ENCODE results near the gene GPATCH2.

DNA sequence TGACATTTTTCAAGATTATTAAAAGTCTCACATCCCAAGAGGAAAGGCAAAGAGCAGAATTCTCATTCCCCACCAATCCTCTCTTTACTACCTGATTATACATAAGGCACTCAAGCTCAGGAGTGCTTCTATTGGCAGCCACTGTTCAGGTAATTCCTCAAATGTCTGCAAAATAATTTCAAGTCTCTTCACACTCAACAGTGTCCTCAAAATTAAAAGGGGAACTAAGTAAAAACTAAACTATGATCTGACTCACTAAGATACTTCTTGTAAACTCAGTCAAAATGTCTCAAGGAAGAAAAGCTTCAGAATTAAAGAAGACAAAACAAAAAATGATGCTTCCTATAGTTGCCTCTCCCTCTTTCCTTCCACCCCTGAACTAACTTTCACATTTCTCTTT, 135.6 kb downstream of the GPATCH2 start:
- TF ChIP-seq, protein P1, sequence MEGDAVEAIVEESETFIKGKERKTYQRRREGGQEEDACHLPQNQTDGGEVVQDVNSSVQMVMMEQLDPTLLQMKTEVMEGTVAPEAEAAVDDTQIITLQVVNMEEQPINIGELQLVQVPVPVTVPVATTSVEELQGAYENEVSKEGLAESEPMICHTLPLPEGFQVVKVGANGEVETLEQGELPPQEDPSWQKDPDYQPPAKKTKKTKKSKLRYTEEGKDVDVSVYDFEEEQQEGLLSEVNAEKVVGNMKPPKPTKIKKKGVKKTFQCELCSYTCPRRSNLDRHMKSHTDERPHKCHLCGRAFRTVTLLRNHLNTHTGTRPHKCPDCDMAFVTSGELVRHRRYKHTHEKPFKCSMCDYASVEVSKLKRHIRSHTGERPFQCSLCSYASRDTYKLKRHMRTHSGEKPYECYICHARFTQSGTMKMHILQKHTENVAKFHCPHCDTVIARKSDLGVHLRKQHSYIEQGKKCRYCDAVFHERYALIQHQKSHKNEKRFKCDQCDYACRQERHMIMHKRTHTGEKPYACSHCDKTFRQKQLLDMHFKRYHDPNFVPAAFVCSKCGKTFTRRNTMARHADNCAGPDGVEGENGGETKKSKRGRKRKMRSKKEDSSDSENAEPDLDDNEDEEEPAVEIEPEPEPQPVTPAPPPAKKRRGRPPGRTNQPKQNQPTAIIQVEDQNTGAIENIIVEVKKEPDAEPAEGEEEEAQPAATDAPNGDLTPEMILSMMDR (conservative IDR thresholded peaks at IDR 0.05 in 1 of 2, IDR thresholded peaks at IDR 0.05 in 1 of 2; ENCODE audit: extremely low read depth in 1 of 2, insufficient read depth in 1 of 2, low read depth in 1 of 2, low read length in 2 of 2), result no peak
- TF ChIP-seq EZH2 (IDR thresholded peaks at IDR 0.05; ENCODE audit: borderline replicate concordance, low read length), result no peak

Measured in mammary epithelial cell (primary cell).